SK-N-SH (cell line): ENCODE measurements around the gene AKAP8.

Experiments
- ELF1 ChIP-seq: IDR thresholded peaks from 2 replicates; pipeline ENCODE4 v1.4.0; 2012
- EP300 ChIP-seq, 2 experiments: IDR thresholded peaks; 2 replicates each; pipeline versions ENCODE4 v1.4.0 to v1.6.1; 2012; ENCODE audit warnings: borderline replicate concordance in 1 of 2, low read depth in 1 of 2, low read length in 1 of 2
- GATA2 ChIP-seq: sonication (generic); formaldehyde crosslinking; IDR thresholded peaks from 2 replicates; pipeline ENCODE4 v1.5.0; 2020; ENCODE audit warnings: mild to moderate bottlenecking, missing genetic modification reagents
- JUND ChIP-seq: IDR thresholded peaks from 2 replicates; pipeline ENCODE4 v1.4.0; 2012
- MXI1 ChIP-seq: IDR thresholded peaks from 2 replicates; pipeline ENCODE4 v1.6.1; 2012; ENCODE audit warnings: mild to moderate bottlenecking, low read depth, low read length, improper control_type of control experiment
- POLR2AphosphoS5 ChIP-seq: IDR thresholded peaks from 2 replicates; pipeline ENCODE4 v1.6.1; 2012; ENCODE audit warnings: low read depth, low read length
- RFX5 ChIP-seq: IDR thresholded peaks from 2 replicates; pipeline ENCODE4 v1.6.1; 2012; ENCODE audit warnings: mild to moderate bottlenecking, improper control_type of control experiment, low read length
- YY1 ChIP-seq: IDR thresholded peaks from 2 replicates; pipeline ENCODE4 v1.4.0; 2012; ENCODE audit warnings: low read depth, mild to moderate bottlenecking
- TF ChIP-seq, protein P1 (sequence below): fragments of 200-600 bp; sonication (generic); IDR thresholded peaks from 2 replicates; pipeline ENCODE4 v1.6.1; 2017; ENCODE audit warnings: antibody characterized with exemption, mild to moderate bottlenecking, moderate library complexity
- TF ChIP-seq, protein P2 (sequence below): IDR thresholded peaks from 2 replicates; pipeline ENCODE4 v1.6.1; 2012; ENCODE audit warnings: mild to moderate bottlenecking, low read depth, low read length, moderate library complexity
- TF ChIP-seq, protein P3 (sequence below): IDR thresholded peaks from 2 replicates; pipeline ENCODE4 v1.4.0; 2012; ENCODE audit warnings: low read depth, borderline replicate concordance
- TF ChIP-seq, protein P4 (sequence below): IDR thresholded peaks from 2 replicates; pipeline ENCODE4 v1.4.0; 2012; ENCODE audit warnings: low read depth, borderline replicate concordance
- TF ChIP-seq, protein P5 (sequence below): IDR thresholded peaks from 2 replicates; pipeline ENCODE4 v1.4.0; 2012; ENCODE audit warnings: low read depth

DNA sequence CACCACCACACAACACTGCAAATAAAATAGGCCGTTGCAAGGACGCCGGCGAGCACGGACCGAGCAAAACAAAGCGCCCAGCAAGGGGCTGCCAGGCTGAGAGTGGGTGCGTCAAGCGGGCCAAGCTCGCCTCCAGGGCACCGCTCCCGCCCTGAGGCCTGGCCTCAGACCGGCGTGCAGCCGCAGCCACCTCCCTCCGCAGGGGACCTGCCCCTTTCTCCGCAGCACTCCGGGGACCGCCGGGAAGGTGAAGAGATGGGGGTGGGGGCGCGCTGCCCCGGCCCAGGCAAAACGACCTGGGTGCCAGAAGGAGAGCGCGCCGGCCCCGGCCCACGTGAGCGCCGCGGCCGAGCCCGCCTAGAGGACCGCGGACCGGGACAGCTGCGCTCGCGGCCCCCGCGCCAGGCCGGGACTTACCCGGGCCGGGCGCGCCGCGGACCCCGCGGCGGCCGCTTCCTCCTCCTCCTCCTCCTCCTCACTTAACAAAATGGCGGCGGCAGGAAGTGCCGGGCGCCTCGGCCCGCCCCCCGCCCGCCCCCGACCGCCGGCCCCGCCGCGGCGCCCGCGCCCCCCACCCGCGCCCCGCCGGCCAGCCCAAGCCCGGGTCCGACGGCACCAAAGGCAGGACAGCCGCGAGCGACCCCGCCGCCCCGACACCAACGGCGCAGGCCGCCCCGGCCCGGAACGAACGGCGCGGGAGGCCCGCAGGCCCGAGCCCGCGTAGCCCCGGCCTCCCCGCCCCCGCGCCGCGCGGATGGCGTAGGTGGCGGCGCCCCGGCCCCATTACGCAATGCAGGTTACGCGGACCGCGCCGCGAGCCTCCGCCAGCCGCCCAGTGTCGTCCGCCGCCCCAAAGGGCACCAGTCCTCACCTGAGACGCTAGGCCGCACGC is 47.9 kb downstream of the AKAP8 start:
- TF ChIP-seq, protein P1, sequence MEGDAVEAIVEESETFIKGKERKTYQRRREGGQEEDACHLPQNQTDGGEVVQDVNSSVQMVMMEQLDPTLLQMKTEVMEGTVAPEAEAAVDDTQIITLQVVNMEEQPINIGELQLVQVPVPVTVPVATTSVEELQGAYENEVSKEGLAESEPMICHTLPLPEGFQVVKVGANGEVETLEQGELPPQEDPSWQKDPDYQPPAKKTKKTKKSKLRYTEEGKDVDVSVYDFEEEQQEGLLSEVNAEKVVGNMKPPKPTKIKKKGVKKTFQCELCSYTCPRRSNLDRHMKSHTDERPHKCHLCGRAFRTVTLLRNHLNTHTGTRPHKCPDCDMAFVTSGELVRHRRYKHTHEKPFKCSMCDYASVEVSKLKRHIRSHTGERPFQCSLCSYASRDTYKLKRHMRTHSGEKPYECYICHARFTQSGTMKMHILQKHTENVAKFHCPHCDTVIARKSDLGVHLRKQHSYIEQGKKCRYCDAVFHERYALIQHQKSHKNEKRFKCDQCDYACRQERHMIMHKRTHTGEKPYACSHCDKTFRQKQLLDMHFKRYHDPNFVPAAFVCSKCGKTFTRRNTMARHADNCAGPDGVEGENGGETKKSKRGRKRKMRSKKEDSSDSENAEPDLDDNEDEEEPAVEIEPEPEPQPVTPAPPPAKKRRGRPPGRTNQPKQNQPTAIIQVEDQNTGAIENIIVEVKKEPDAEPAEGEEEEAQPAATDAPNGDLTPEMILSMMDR = no peak
- no peak for TF ChIP-seq POLR2AphosphoS5
- TF ChIP-seq, protein P2, sequence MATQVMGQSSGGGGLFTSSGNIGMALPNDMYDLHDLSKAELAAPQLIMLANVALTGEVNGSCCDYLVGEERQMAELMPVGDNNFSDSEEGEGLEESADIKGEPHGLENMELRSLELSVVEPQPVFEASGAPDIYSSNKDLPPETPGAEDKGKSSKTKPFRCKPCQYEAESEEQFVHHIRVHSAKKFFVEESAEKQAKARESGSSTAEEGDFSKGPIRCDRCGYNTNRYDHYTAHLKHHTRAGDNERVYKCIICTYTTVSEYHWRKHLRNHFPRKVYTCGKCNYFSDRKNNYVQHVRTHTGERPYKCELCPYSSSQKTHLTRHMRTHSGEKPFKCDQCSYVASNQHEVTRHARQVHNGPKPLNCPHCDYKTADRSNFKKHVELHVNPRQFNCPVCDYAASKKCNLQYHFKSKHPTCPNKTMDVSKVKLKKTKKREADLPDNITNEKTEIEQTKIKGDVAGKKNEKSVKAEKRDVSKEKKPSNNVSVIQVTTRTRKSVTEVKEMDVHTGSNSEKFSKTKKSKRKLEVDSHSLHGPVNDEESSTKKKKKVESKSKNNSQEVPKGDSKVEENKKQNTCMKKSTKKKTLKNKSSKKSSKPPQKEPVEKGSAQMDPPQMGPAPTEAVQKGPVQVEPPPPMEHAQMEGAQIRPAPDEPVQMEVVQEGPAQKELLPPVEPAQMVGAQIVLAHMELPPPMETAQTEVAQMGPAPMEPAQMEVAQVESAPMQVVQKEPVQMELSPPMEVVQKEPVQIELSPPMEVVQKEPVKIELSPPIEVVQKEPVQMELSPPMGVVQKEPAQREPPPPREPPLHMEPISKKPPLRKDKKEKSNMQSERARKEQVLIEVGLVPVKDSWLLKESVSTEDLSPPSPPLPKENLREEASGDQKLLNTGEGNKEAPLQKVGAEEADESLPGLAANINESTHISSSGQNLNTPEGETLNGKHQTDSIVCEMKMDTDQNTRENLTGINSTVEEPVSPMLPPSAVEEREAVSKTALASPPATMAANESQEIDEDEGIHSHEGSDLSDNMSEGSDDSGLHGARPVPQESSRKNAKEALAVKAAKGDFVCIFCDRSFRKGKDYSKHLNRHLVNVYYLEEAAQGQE = no peak
- TF ChIP-seq MXI1 = peak; percentile 43
- TF ChIP-seq ELF1 = no peak
- no peak for TF ChIP-seq GATA2 (CRISPR knock-in tag)
- no peak for TF ChIP-seq EP300 (IDR thresholded peaks at IDR 0.05; ENCODE audit: borderline replicate concordance in 1 of 2, low read depth in 1 of 2, low read length in 1 of 2)
- TF ChIP-seq, protein P3, sequence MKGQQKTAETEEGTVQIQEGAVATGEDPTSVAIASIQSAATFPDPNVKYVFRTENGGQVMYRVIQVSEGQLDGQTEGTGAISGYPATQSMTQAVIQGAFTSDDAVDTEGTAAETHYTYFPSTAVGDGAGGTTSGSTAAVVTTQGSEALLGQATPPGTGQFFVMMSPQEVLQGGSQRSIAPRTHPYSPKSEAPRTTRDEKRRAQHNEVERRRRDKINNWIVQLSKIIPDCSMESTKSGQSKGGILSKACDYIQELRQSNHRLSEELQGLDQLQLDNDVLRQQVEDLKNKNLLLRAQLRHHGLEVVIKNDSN = no peak
- TF ChIP-seq JUND = no peak
- no peak for TF ChIP-seq RFX5
- TF ChIP-seq, protein P4, sequence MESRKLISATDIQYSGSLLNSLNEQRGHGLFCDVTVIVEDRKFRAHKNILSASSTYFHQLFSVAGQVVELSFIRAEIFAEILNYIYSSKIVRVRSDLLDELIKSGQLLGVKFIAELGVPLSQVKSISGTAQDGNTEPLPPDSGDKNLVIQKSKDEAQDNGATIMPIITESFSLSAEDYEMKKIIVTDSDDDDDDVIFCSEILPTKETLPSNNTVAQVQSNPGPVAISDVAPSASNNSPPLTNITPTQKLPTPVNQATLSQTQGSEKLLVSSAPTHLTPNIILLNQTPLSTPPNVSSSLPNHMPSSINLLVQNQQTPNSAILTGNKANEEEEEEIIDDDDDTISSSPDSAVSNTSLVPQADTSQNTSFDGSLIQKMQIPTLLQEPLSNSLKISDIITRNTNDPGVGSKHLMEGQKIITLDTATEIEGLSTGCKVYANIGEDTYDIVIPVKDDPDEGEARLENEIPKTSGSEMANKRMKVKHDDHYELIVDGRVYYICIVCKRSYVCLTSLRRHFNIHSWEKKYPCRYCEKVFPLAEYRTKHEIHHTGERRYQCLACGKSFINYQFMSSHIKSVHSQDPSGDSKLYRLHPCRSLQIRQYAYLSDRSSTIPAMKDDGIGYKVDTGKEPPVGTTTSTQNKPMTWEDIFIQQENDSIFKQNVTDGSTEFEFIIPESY = no peak
- TF ChIP-seq, protein P5, sequence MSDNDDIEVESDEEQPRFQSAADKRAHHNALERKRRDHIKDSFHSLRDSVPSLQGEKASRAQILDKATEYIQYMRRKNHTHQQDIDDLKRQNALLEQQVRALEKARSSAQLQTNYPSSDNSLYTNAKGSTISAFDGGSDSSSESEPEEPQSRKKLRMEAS = 0 out of 2 replicates have a peak, but pooled peaks have one; percentile 10
- peak; percentile 44; the same call in 1 of the 2 replicates for TF ChIP-seq YY1
